ENCODE measurements around the gene FMN2. TPM values are rescaled to one million over a fixed set of nuclear protein-coding genes. Genes with fewer than 3 reads are reported as not detected.
"Not testable (repeated sequence)": the region's sequence is repeated elsewhere in the genome, so short reads cannot be mapped to it uniquely, and the experiment has no call there.

The FMN2 gene
- polyA plus RNA-seq, 2 of the 4 experiments (the other 2 are of a cell fraction): 2.8 to 4.2 TPM

- CTCF ChIA-PET: no interaction called here
- Histone ChIP-seq H3K4me1 (peaks cover 39% of the 10 kb centered on the region), H3K4me3 (no peak overlapping the region), H3K4me2 (peak overlapping the region; percentile 26; the same call in 2 of the 3 replicates), H3K27ac (peak overlapping the region in 1 of 2 experiments; percentile 74; a peak in 3 of 6 replicates), H3K9me3 (no peaks in the 10 kb centered on the region)
- DNase-seq (ENCODE audit: low read depth in 1 of 2, low spot score in 1 of 2) (no peak), ATAC-seq (no peak), FAIRE-seq (no peak)
- TF ChIP-seq RNF2 (IDR thresholded peaks at IDR 0.05; ENCODE audit: borderline replicate concordance, low read depth): no peak
- TF ChIP-seq FOSL2 (IDR thresholded peaks at IDR 0.05): no peak
- TF ChIP-seq FOSL2 (CRISPR knock-in tag; IDR thresholded peaks at IDR 0.05): no peak
- 89% methylated on average over 5 of the region's 5 CpGs for WGBS (ENCODE audit: missing lambda C conversion rate)
- POLR2A ChIA-PET: no interaction called here
These were observed 322.0 kb downstream of the FMN2 start for GRCh38 chr1:240413732-240414131.

DNA sequence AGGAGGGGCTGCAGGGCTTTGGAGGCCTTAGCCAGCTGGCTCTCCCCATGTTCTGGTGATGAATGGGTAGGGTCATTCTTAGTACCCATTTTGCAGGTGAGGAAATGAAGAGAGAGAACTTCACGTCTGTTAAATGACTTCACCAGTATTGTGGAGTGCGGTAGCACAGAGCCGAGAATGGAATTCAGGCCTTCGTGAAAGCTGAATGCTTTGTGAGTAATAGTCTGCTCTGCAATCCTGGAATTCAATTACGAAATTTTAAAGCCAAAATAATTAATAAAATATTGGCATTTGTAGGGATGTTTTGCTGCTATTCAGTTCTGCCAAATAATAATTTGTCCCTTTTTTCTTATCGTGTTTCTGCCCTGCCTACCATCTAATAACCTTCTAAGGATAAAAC is 322.6 kb downstream of the FMN2 start:
- WGBS (ENCODE audit: missing lambda C conversion rate): 54% methylated on average over 6 of the region's 6 CpGs
- no peaks in the 10 kb centered on the region for H3K9me3 ChIP-seq
- peaks cover 39% of the 10 kb centered on the region for H3K4me1 ChIP-seq
- no peak for DNase-seq (ENCODE audit: low read depth in 1 of 2, low spot score in 1 of 2)
- ATAC-seq: peak; percentile 64 to 70; a peak in 4 of 6 replicates
- no peak for FAIRE-seq
- peak overlapping the region; percentile 26 for H3K4me2 ChIP-seq
- POLR2A ChIA-PET: no interaction called here
- peak overlapping the region in 1 of 2 experiments; percentile 74; a peak in 3 of 6 replicates for H3K27ac ChIP-seq
- TF ChIP-seq, protein P1, sequence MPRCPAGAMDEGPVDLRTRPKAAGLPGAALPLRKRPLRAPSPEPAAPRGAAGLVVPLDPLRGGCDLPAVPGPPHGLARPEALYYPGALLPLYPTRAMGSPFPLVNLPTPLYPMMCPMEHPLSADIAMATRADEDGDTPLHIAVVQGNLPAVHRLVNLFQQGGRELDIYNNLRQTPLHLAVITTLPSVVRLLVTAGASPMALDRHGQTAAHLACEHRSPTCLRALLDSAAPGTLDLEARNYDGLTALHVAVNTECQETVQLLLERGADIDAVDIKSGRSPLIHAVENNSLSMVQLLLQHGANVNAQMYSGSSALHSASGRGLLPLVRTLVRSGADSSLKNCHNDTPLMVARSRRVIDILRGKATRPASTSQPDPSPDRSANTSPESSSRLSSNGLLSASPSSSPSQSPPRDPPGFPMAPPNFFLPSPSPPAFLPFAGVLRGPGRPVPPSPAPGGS (IDR thresholded peaks at IDR 0.05): no peak
- peak in 1 of 2 experiments; percentile 56; a peak in 2 of 4 replicates for TF ChIP-seq CEBPB (IDR thresholded peaks at IDR 0.05)
- H3K4me3 ChIP-seq: no peak overlapping the region
- CTCF ChIA-PET: no interaction called here

- ATAC-seq: not testable (repeated sequence)
- peaks cover 39% of the 10 kb centered on the region for H3K4me1 ChIP-seq
- CTCF ChIA-PET: interaction anchor here (0.9 kb wide), 1 partner anchor 226 kb away, joined by 3 read pairs; no protein-coding TSS in a partner anchor
These were observed 323.3 kb downstream of the FMN2 start for GRCh38 chr1:240415011-240415410.

GRCh38 chr1:240415532-240415931 is 323.8 kb downstream of the FMN2 start:
- DNase-seq (ENCODE audit: low read depth in 1 of 2, low spot score in 1 of 2) (peak in 1 of 2 experiments; percentile 26), ATAC-seq (peak; percentile 52 to 77; a peak in 4 of 6 replicates), FAIRE-seq (peak; percentile 18)
- POLR2A ChIA-PET: interaction anchor here (1.5 kb wide), 1 partner anchor 29 kb away, joined by 3 read pairs; no protein-coding TSS in a partner anchor
- Histone ChIP-seq H3K4me1 (peaks cover 39% of the 10 kb centered on the region), H3K9me3 (no peaks in the 10 kb centered on the region), H3K4me2 (peak overlapping the region; percentile 76), H3K27ac (peak overlapping the region; percentile 67 to 69), H3K4me3 (no peak overlapping the region)
- CTCF ChIA-PET: interaction anchor here (0.9 kb wide), 1 partner anchor 226 kb away, joined by 3 read pairs; no protein-coding TSS in a partner anchor
- 4% methylated on average over 4 of the region's 4 CpGs for WGBS (ENCODE audit: missing lambda C conversion rate)
- TF ChIP-seq FOSL2 (IDR thresholded peaks at IDR 0.05) (no peak), FOSL2 (CRISPR knock-in tag; IDR thresholded peaks at IDR 0.05) (peak; percentile 67), HDAC2 (IDR thresholded peaks at IDR 0.05) (no peak), HOXB13 (CRISPR knock-in tag; IDR thresholded peaks at IDR 0.05; ENCODE audit: low read depth) (no peak), CEBPB (IDR thresholded peaks at IDR 0.05) (0 out of 4 replicates have a peak, but pooled peaks of 1 of the 2 experiments have one; percentile 9), PHF8 (IDR thresholded peaks at IDR 0.05; ENCODE audit: borderline replicate concordance, low read depth) (no peak), JUNB (IDR thresholded peaks at IDR 0.05) (peak; percentile 34; the same call in 1 of the 2 replicates), GATA3 (IDR thresholded peaks at IDR 0.05; ENCODE audit: borderline replicate concordance) (peak; percentile 31; the same call in 1 of the 2 replicates)
- TF ChIP-seq, protein P2, sequence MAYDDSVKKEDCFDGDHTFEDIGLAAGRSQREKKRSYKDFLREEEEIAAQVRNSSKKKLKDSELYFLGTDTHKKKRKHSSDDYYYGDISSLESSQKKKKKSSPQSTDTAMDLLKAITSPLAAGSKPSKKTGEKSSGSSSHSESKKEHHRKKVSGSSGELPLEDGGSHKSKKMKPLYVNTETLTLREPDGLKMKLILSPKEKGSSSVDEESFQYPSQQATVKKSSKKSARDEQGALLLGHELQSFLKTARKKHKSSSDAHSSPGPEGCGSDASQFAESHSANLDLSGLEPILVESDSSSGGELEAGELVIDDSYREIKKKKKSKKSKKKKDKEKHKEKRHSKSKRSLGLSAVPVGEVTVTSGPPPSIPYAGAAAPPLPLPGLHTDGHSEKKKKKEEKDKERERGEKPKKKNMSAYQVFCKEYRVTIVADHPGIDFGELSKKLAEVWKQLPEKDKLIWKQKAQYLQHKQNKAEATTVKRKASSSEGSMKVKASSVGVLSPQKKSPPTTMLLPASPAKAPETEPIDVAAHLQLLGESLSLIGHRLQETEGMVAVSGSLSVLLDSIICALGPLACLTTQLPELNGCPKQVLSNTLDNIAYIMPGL (CRISPR knock-in tag; IDR thresholded peaks at IDR 0.05; ENCODE audit: borderline replicate concordance): no peak

More at GRCh38 chr1:240415011-240415410, 323.3 kb downstream of the FMN2 start:
- H3K4me3 ChIP-seq; FAIRE-seq; DNase-seq (ENCODE audit: low read depth in 1 of 2, low spot score in 1 of 2); H3K4me2 ChIP-seq; H3K9me3 ChIP-seq: not testable (repeated sequence)
- peak overlapping the region in 1 of 2 experiments; percentile 69; a peak in 2 of 6 replicates for H3K27ac ChIP-seq
- 92% methylated on average over 1 of the region's 1 CpG for WGBS (ENCODE audit: missing lambda C conversion rate)
- POLR2A ChIA-PET: interaction anchor here (1.5 kb wide), 1 partner anchor 29 kb away, joined by 3 read pairs; no protein-coding TSS in a partner anchor

DNA sequence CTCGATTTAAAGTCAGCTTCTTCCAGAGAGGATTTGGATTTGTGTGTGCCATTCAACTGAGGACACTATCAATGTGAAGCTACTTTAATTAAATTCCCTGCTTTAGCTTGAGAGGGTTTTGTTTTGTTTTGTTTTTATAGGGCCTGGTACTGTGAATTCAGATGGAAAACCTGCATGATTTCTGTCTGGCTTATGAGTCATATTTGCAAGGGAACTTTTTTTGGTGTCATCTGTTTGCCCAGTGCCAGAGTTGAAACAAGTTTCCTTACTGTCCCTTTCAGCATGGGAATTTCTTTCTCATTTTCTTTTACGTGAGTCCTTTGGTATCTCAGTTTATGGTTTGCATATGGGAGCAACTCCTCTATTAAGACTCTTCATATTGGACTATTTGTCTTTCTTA is 325.6 kb downstream of the FMN2 start:
- DNase-seq (ENCODE audit: low read depth in 1 of 2, low spot score in 1 of 2) (peak in 1 of 2 experiments; percentile 27), FAIRE-seq (no peak), ATAC-seq (no peak; a peak in 1 of 6 replicates)
- ChIA-PET POLR2A (no interaction called here), CTCF (interaction anchor here (0.6 kb wide), 1 partner anchor 12 kb away, joined by 3 read pairs; no protein-coding TSS in a partner anchor)
- Histone ChIP-seq H3K9me3 (no peaks in the 10 kb centered on the region), H3K27ac (peak overlapping the region; percentile 39 to 74; a peak in 5 of 6 replicates), H3K4me1 (peaks cover 39% of the 10 kb centered on the region), H3K4me3 (no peak overlapping the region), H3K4me2 (peak overlapping the region; percentile 62)
- WGBS (ENCODE audit: missing lambda C conversion rate): 45% methylated on average over 2 of the region's 2 CpGs
- TF ChIP-seq MAX (IDR thresholded peaks at IDR 0.05) (no peak), TP53 (CRISPR knock-in tag; IDR thresholded peaks at IDR 0.05) (no peak), RFX5 (IDR thresholded peaks at IDR 0.05) (no peak), NR3C1 (IDR thresholded peaks at IDR 0.05) (no peak), BHLHE40 (IDR thresholded peaks at IDR 0.05; ENCODE audit: low read depth, low read length) (no peak), MAFK (IDR thresholded peaks at IDR 0.05; ENCODE audit: partially characterized antibody) (no peak), ESRRA (IDR thresholded peaks at IDR 0.05; ENCODE audit: borderline replicate concordance, low read length) (no peak), JUNB (IDR thresholded peaks at IDR 0.05) (peak; percentile 41; the same call in 1 of the 2 replicates), KDM1A (IDR thresholded peaks at IDR 0.05; ENCODE audit: low read depth) (no peak), RAD21 (conservative IDR thresholded peaks at IDR 0.05 in 1 of 2, IDR thresholded peaks at IDR 0.05 in 1 of 2) (no peak), HOXA7 (CRISPR knock-in tag; IDR thresholded peaks at IDR 0.05) (no peak), HOXB5 (CRISPR knock-in tag; IDR thresholded peaks at IDR 0.05) (no peak)
- TF ChIP-seq, protein P3, sequence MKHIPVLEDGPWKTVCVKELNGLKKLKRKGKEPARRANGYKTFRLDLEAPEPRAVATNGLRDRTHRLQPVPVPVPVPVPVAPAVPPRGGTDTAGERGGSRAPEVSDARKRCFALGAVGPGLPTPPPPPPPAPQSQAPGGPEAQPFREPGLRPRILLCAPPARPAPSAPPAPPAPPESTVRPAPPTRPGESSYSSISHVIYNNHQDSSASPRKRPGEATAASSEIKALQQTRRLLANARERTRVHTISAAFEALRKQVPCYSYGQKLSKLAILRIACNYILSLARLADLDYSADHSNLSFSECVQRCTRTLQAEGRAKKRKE (CRISPR knock-in tag; IDR thresholded peaks at IDR 0.05; ENCODE audit: low read depth): no peak
